ENCODE measurements around the gene MYO15B.
"Not testable (repeated sequence)": the region's sequence is repeated elsewhere in the genome, so short reads cannot be mapped to it uniquely, and the experiment has no call there.

DNA sequence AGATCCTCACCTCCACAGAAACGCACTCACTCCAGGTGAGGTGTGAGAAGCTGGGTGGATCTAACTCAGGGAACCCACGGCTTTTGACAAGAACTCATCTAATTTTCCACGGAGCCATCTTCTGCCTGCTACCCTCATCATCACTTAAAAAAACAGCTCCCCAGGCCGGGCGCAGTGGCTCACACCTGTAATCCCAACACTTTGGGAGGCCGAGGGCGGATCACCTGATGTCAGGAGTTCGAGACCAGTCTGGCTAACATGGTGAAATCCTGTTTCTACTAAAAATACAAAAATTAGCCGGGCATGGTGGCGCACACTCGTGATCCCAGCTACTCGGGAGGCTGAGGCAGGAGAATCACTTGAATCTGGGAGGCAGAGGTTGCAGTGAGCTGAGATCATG, 50.4 kb downstream of the MYO15B start:
- TF ChIP-seq, protein P1, sequence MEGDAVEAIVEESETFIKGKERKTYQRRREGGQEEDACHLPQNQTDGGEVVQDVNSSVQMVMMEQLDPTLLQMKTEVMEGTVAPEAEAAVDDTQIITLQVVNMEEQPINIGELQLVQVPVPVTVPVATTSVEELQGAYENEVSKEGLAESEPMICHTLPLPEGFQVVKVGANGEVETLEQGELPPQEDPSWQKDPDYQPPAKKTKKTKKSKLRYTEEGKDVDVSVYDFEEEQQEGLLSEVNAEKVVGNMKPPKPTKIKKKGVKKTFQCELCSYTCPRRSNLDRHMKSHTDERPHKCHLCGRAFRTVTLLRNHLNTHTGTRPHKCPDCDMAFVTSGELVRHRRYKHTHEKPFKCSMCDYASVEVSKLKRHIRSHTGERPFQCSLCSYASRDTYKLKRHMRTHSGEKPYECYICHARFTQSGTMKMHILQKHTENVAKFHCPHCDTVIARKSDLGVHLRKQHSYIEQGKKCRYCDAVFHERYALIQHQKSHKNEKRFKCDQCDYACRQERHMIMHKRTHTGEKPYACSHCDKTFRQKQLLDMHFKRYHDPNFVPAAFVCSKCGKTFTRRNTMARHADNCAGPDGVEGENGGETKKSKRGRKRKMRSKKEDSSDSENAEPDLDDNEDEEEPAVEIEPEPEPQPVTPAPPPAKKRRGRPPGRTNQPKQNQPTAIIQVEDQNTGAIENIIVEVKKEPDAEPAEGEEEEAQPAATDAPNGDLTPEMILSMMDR (IDR thresholded peaks at IDR 0.05): not testable (repeated sequence)
- not testable (repeated sequence) for TF ChIP-seq POLR2AphosphoS5, POLR2A (IDR thresholded peaks at IDR 0.05)

Measured in stomach (tissue), 4 donors.